ENCODE data around the gene LCE1E.

Gene LCE1E

DNA sequence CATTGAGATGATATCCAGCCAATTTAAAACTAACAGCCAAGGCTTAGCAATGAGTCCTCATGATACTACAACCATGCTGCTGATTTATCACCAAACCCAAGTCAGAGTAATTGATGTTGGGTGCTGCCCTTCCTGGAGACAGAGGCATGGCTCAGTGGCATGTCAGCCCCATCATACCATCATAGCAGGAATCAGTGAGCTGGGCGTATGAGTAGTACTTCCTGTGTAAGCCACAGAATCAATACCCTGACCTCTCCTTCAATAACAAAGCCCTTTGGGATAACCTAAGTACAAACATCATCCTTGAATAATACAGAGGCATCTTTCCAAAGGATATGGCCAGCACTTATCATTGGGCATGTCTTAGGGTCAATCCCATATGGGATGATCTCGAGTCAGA is 3.0 kb upstream of the LCE1E start:
- DNase-seq: no peak

DNA sequence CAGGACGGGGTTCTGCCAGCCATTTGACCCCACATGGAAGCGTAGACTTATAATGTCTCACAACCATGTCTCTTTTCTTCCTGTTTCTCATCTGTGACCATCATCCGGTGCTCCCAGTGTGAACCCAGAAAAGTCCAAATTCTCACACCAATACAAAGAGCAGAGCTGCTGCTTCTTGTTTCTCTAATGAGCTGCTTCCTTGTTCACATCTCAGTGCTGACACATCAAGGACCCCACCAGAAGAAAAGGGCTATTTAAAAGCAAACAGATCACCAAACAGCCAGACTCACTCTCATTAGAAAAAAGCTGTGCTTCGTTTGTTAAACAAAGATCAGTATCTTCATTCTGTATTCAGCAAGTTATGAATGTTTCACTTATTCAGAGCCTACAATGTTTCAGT is 9.6 kb downstream of the LCE1E start:
- no peak for DNase-seq

DNA sequence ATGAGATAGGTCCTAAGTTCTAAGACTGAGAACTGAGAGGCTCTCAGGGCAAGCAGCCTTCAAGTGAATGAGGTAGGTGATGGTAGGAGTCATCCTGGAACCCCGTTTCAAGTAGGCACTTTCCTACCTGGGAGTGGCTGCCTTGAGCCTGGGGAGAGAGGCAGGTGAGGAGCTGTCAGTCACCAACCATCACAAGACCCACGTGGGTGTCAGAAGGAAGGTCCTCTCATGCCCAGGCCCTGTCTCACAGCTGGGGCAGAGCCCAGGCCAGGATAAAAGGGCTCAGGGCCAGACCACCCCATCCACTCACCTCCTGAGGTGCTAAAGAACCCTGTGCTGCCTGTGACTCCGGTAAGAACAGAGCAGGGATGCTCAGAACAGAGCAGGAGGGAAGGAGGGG is 10.4 kb downstream of the LCE1E start, which contains the start of gene LCE1D:
TSS of gene LCE1D (plus strand) at position 301 of the 400 bp plus-strand sequence. CDS start 1,074 bp downstream, outside the sequence.
- DNase-seq: no peak

DNA sequence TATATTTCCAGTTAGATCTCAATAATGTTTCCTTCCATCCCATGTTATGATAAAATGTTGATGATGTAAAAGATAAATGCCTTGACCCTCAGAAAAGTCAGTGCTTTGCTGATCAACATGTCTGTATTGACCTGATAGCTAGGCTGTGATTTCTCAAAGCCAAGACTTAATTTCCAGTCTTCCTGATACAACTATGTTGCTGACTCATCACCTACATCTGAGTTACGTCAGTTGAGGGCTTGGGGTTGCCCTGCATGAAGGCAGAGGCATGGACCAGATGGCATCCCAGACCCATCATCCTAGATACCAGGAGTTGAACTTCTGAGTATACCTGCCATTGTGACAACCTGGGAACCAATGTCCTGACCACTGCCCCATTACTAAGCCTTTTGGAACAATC is 15.3 kb downstream of the LCE1E start:
- DNase-seq: no peak

DNA sequence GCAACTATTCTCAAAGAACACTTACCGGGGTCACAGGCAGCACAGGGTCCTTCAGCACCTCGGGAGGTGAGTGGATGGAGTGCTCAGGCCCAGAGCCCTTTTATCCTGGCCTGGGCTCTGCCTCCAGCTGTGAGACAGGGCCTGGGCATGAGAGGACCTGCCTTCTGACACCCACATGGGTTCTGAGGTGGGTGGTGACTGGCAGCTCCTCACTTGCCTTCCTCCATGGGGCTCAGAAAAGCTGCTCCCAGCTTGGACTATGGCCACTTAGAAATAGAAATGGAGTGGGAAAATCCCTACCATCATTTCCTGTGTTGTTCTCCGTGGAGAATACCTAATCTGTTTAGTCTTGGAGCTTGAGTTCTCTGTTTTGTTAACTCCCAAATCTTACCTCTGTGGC is 20.5 kb downstream of the LCE1E start, which contains the start of gene LCE1C:
TSS of gene LCE1C (minus strand) at position 76 of the 400 bp plus-strand sequence. CDS start 1,173 bp downstream, outside the sequence.
- DNase-seq: no peak

DNA sequence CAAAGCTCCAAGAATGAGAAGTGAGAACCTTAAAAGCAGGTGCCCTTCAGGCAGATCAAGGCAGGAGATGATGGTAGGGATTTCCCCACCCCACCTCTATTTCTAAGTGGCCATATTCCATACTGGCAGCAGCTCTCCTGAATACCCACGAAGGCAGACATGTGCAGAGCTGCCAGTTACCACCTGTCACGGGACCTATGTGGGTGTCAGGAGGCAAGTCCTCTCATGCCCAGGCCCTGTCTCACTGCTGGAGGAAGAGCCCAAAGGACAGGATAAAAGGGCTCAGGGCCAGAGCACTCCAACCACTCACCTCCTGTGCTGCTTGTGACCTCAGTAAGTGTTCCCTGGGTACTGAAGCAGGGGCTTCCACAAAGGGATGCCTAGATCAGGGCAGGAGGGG is 25.0 kb downstream of the LCE1E start:
- no peak for DNase-seq

DNA sequence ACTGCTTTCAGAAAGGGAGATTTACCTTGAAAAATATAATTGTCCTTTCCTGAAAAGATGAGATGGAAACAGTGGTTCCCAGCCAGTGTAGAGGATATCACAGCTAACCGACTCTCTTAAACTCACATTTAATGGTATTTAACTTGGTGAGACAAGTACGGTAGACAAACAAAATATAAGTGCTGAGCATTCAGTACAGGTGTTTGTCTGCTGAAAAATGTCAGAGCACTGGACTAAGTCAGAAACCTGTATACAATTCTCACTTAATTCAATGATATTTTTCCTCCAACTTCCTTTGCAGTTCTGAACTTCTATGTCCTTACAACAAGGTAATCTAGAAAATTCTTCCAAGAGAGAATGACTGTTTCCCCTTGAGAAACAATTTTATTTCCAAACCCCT is 25.6 kb downstream of the LCE1E start, which contains the start of gene LCE1B:
TSS of gene LCE1B (plus strand) at position 301 of the 400 bp plus-strand sequence. CDS start 476 bp downstream, outside the sequence.
- no peak for DNase-seq

DNA sequence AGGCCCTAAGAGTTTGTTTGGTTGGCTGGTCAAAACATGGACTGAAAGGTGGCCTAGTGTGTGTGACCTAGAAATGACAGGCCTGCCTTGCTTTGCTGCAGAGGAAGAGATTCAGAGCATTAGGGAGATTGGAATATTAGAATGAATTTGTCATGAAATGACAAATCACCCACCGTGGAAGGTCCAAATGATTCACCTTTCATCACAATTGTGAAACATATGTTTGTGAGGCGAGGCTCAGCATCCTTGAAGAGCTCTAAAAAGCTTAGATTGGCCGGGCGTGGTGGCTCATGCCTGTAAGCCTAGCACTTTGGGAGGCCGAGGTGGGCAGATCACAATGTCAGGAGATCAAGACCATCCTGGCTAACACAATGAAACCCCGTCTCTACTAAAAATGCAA is 31.3 kb downstream of the LCE1E start:
- DNase-seq: no peak

DNA sequence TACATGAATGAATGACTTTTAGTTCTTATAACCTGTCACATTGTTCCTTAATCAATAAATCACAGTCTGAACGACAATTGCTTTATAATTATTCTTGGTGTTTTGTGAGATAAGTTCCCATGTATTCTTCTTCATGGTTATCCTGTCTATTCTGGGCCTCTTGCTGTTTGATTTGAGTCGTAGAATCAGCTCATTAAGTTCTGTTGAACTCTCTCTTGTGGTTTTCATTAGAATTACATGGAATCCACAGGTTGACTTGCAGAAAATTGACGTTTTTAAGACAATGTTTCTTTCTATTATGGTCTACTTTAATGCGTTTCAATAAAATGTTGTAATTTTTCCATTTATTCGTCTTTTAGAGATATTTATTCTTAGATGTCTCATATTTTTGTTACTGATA is 37.2 kb downstream of the LCE1E start:
- no peak for DNase-seq

DNA sequence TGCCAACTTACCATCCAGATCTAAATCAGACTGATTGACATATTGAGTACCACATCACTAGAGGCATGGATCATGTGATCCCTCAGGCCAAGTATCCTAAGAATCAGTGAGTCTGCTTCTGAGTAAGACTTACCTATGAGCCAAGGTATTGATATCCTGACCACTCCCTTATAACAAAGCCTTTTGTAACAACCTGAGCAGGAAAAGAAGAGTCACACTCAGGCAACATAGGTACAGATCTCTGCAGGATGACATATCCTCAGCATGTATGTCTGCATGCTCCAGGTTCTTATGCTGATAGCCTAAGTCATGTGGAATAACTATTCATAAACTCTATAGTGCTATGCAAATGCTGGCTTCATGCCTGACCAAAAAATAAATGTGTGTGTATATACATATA is 38.9 kb downstream of the LCE1E start:
- DNase-seq: no peak

DNA sequence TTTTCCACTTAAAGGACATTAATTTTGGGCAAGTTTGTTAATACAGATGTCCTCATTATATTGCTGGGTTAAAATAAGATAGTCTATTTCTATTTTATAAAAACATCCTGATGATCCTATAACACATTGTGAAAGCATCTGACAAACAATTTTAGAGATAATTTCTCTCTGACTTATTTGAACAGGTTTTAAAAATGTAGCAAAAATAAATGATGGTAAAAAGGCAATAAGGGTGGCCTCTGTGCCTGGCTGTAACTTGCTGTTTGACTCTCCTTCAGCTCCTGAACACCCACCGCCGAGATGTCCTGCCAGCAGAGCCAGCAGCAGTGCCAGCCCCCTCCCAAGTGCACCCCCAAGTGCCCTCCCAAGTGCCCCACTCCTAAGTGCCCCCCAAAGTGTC is 41.1 kb downstream of the LCE1E start, which contains the start of gene LCE1A:
TSS of gene LCE1A (plus strand) at position 301 of the 400 bp plus-strand sequence. CDS start at position 301, 0 bp downstream.
- DNase-seq: no peak

DNA sequence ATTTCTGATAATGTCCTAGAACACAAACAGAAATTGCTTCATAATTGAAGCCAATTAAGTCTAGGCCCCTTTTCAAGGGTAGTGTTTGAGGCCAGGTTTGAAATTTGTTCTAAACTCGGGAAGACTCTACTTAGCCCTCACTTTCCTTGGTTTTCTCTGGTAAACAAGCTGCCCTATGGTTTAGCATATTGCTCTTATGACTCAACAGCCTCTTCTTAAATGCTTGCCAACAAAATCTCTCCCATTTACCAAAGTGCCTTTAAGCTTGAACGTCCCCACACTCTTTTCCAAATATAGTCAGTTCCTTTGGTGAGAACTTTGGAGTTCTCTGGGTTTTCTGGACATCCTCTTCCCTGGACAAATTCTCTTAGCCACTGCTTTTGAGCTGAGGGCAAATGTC is 50.8 kb downstream of the LCE1E start:
- DNase-seq: no peak

Measured in CD4-positive, alpha-beta T cell treated with Interferon alpha-2 for 1 hour (primary cell).